Common myeloid progenitor, CD34-positive (primary cell): ENCODE measurements around the gene HLA-DMB. TPM values are rescaled to one million over a fixed set of nuclear protein-coding genes. Genes with fewer than 3 reads are reported as not detected.

Experiments used
- CTCF ChIA-PET: fragments of 350-600 bp; sonication (Branson Sonifier 250); formaldehyde crosslinking; loops from one replicate; lab custom pipeline; 2021; ENCODE audit warnings: antibody characterized with exemption; lab: Charles Lee
- POLR2A ChIA-PET: fragments of 350-600 bp; sonication (Branson Sonifier 250); formaldehyde crosslinking; loops from one replicate; lab custom pipeline; 2021; ENCODE audit warnings: antibody characterized with exemption; lab: Charles Lee
- DNase-seq, 3 donors: peaks; one replicate each; pipeline versions ENCODE4 v3.0.0 to v3.0.0-alpha.2; 2013
- H3K27ac ChIP-seq, 2 experiments: 1 replicate in 1 of 2; 2 replicates in 1 of 2; pipeline ENCODE4 v1.7.0; 2013; ENCODE audit warnings: inconsistent platforms in 2 of 2, low read length in 2 of 2, mild to moderate bottlenecking in 2 of 2, low read depth in 1 of 2, moderate library complexity in 1 of 2; ENCODE audit not compliant: severe bottlenecking in 2 of 2, insufficient read depth in 1 of 2, poor library complexity in 1 of 2
- H3K27me3 ChIP-seq, 5 experiments: replicated peaks in 2 of 5; 1 replicate in 3 of 5; 2 replicates in 2 of 5; pipeline versions ENCODE4 v1.6.1 to v1.7.0; 2013; ENCODE audit warnings: low read length in 4 of 5, mild to moderate bottlenecking in 2 of 5, moderate library complexity in 2 of 5, inconsistent platforms in 1 of 5; ENCODE audit not compliant: insufficient read depth in 5 of 5, control insufficient read depth in 4 of 5
- H3K36me3 ChIP-seq, 4 experiments: 1 replicate in 2 of 4; 2 replicates in 2 of 4; pipeline versions ENCODE4 v1.6.1 to v1.7.0; 2013; ENCODE audit warnings: low read length in 3 of 4, control low read depth in 1 of 4, mild to moderate bottlenecking in 1 of 4; ENCODE audit not compliant: control insufficient read depth in 4 of 4, insufficient read depth in 4 of 4
- H3K4me1 ChIP-seq, 4 experiments: 1 replicate in 3 of 4; 2 replicates in 1 of 4; pipeline versions ENCODE4 v1.6.1 to v1.7.1; 2013; ENCODE audit warnings: low read length in 3 of 4, mild to moderate bottlenecking in 3 of 4, control low read depth in 1 of 4, inconsistent platforms in 1 of 4, moderate library complexity in 1 of 4; ENCODE audit not compliant: control insufficient read depth in 4 of 4, insufficient read depth in 4 of 4; ENCODE audit errors: control extremely low read depth in 1 of 4
- H3K4me3 ChIP-seq, 7 experiments: 1 replicate in 4 of 7; 2 replicates in 3 of 7; pipeline versions ENCODE4 v1.5.1 to v1.7.0; 2013; ENCODE audit warnings: mild to moderate bottlenecking in 7 of 7, low read length in 6 of 7, moderate library complexity in 6 of 7, inconsistent platforms in 2 of 7, low read depth in 2 of 7, control low read depth in 1 of 7; ENCODE audit not compliant: insufficient read depth in 4 of 7, control insufficient read depth in 1 of 7; ENCODE audit errors: extremely low read depth in 1 of 7
- H3K9me3 ChIP-seq, 5 experiments: 1 replicate in 4 of 5; 2 replicates in 1 of 5; pipeline versions ENCODE4 v1.6.1 to v1.7.1; 2013; ENCODE audit warnings: low read length in 4 of 5, mild to moderate bottlenecking in 2 of 5, inconsistent platforms in 1 of 5, low read depth in 1 of 5, moderate library complexity in 1 of 5; ENCODE audit not compliant: control insufficient read depth in 4 of 5, insufficient read depth in 2 of 5; ENCODE audit errors: control extremely low read depth in 1 of 5
- WGBS: methylation state at CpG from one replicate; pipeline ENCODE4 v1.1.5; 2013; ENCODE audit not compliant: insufficient coverage; 5-methylcytosine and 5-hydroxymethylcytosine counted together
- polyA plus RNA-seq: library from polyadenylated mRNA; unstranded; fragments of 120-200 nt; gene quantifications from one replicate; pipeline ENCODE4 v1.2.1, GENCODE V29; 2013

HLA-DMB gene
- 72.0 TPM for polyA plus RNA-seq

GRCh38 chr6:32940656-32941213 is at the start of gene HLA-DMB:
HLA-DMB (minus strand) TSS chr6:32941028; CDS start chr6:32940807, 221 bp downstream.
- Histone ChIP-seq H3K9me3 (no peaks in the 10 kb centered on the region), H3K4me3 (peak within 1 kb of the TSS; percentile 70 to 97 (median 89)), H3K27me3 (no peaks in the 10 kb centered on the region), H3K36me3 (peaks cover 0 to 25% (median 12%) of the 10 kb centered on the region in 4 experiments), H3K4me1 (peaks cover 36 to 78% (median 59%) of the 10 kb centered on the region in 4 experiments), H3K27ac (peak within 1 kb of the TSS; percentile 72 to 83)
- peak; percentile 85 to 88 (median 87) for DNase-seq
- POLR2A ChIA-PET, result interaction anchor here (0.6 to 3.4 kb wide), 5 partner anchors 28 to 96 kb away, joined by 3 to 24 read pairs (median 6); no protein-coding TSS in a partner anchor
- CTCF ChIA-PET, result interaction anchor here (0.8 to 5.4 kb wide), 9 partner anchors 12 to 102 kb away, joined by 3 to 60 read pairs (median 4); partner anchors contain the start of genes HLA-DMA and TAP2
- WGBS, result 2% methylated on average over 8 of the region's 9 CpGs

GRCh38 chr6:32989368-32989767 is 48.5 kb upstream of the HLA-DMB start:
- Histone ChIP-seq H3K9me3 (no peaks in the 10 kb centered on the region), H3K4me1 (peaks cover 0 to 4% (median 3%) of the 10 kb centered on the region in 4 experiments), H3K36me3 (no peaks in the 10 kb centered on the region), H3K27ac (no peak overlapping the region), H3K4me3 (no peak overlapping the region), H3K27me3 (no peaks in the 10 kb centered on the region)
- ChIA-PET CTCF (interaction anchor here (1.0 to 11.9 kb wide), 9 partner anchors 10 to 244 kb away, joined by 3 to 139 read pairs (median 3); no protein-coding TSS in a partner anchor), POLR2A (no interaction called here)
- DNase-seq, result no peak
- 100% methylated on average over 1 of the region's 1 CpG for WGBS

GRCh38 chr6:32984622-32985389 is 44.0 kb upstream of the HLA-DMB start:
- CTCF ChIA-PET, result interaction anchor here (0.8 to 11.9 kb wide), 38 partner anchors 9 to 261 kb away, joined by 3 to 139 read pairs (median 8); partner anchors contain the start of genes BRD2, HLA-DMA, HLA-DMB and TAP1
- H3K4me3 ChIP-seq, result no peak overlapping the region
- peaks cover 0 to 10% (median 3%) of the 10 kb centered on the region in 4 experiments for H3K4me1 ChIP-seq
- peak; percentile 90 to 95 (median 93) for DNase-seq
- POLR2A ChIA-PET, result interaction anchor here (0.8 to 4.7 kb wide), 3 partner anchors 12 to 51 kb away, joined by 4 to 39 read pairs (median 6); partner anchors contain the start of gene HLA-DMA
- no peaks in the 10 kb centered on the region for H3K27me3 ChIP-seq
- H3K27ac ChIP-seq, result no peak overlapping the region
- 14% methylated on average over 9 of the region's 9 CpGs for WGBS
- peaks cover 10 to 29% (median 16%) of the 10 kb centered on the region in 4 experiments for H3K36me3 ChIP-seq
- H3K9me3 ChIP-seq, result no peaks in the 10 kb centered on the region

GRCh38 chr6:32983964-32984621 is 43.3 kb upstream of the HLA-DMB start:
- ChIA-PET POLR2A (interaction anchor here (0.8 to 4.7 kb wide), 4 partner anchors 11 to 50 kb away, joined by 3 to 39 read pairs (median 5); partner anchors contain the start of gene HLA-DMA), CTCF (interaction anchor here (0.8 to 11.9 kb wide), 36 partner anchors 9 to 235 kb away, joined by 3 to 139 read pairs (median 8); partner anchors contain the start of genes BRD2, HLA-DMA, HLA-DMB and TAP1)
- 57% methylated on average over 2 of the region's 3 CpGs for WGBS
- Histone ChIP-seq H3K27ac (no peak overlapping the region), H3K36me3 (peaks cover 10 to 36% (median 24%) of the 10 kb centered on the region in 4 experiments), H3K4me3 (no peak overlapping the region), H3K9me3 (no peaks in the 10 kb centered on the region), H3K27me3 (no peaks in the 10 kb centered on the region), H3K4me1 (peaks cover 0 to 10% (median 3%) of the 10 kb centered on the region in 4 experiments)
- DNase-seq, result peak in 1 of 3 donors; percentile 40

- H3K27me3 ChIP-seq, result no peaks in the 10 kb centered on the region
- H3K27ac ChIP-seq, result no peak overlapping the region
- ChIA-PET CTCF (interaction anchor here (1.4 to 11.9 kb wide), 15 partner anchors 10 to 115 kb away, joined by 3 to 139 read pairs (median 17); partner anchors contain the start of genes BRD2 and HLA-DMA), POLR2A (interaction anchor here (1.6 to 4.7 kb wide), 2 partner anchors 11 to 29 kb away, joined by 3 to 39 read pairs; no protein-coding TSS in a partner anchor)
- peaks cover 0 to 10% (median 3%) of the 10 kb centered on the region in 4 experiments for H3K4me1 ChIP-seq
- no peak for DNase-seq
- peaks cover 12 to 40% (median 27%) of the 10 kb centered on the region in 4 experiments for H3K36me3 ChIP-seq
- WGBS, result 100% methylated on average over 1 of the region's 1 CpG
- H3K9me3 ChIP-seq, result no peaks in the 10 kb centered on the region
- H3K4me3 ChIP-seq, result no peak overlapping the region
Observed at GRCh38 chr6:32983493-32983848, 42.6 kb upstream of the HLA-DMB start.

- Histone ChIP-seq H3K27ac (no peak overlapping the region), H3K27me3 (no peaks in the 10 kb centered on the region), H3K4me3 (no peak overlapping the region), H3K9me3 (no peaks in the 10 kb centered on the region), H3K4me1 (peaks cover 0 to 10% (median 3%) of the 10 kb centered on the region in 4 experiments), H3K36me3 (peaks cover 14 to 46% (median 33%) of the 10 kb centered on the region in 4 experiments)
- ChIA-PET POLR2A (interaction anchor here (1.6 to 4.7 kb wide), 2 partner anchors 10 to 29 kb away, joined by 3 to 39 read pairs; no protein-coding TSS in a partner anchor), CTCF (interaction anchor here (1.0 to 11.9 kb wide), 12 partner anchors 9 to 103 kb away, joined by 3 to 139 read pairs (median 18); partner anchors contain the start of genes BRD2 and HLA-DMA)
- WGBS, result 87% methylated on average over 3 of the region's 6 CpGs
- DNase-seq, result peak in 1 of 3 donors; percentile 13
Observed at GRCh38 chr6:32982702-32983492, 42.1 kb upstream of the HLA-DMB start.
